ENCODE data around the gene NFS1.

Gene NFS1

DNA sequence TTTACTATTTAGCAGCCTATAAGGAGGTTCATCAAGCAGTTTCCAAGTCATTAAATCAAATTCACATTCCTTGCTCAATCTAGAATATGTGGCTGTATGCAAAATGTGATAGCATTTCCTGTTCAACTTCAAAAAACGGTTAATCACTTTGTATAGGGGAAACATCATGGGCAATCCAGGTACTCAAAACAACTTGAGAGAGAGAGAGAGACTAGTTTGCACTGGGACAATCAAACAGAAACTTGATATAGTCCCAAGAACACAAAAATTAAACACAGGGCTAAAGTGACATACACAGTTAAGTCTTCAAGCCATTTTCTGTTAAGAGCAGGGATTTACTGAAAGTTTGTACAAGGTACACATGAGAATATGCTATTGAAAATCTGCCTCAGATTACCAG lies 41.9 kb downstream of the NFS1 start:
- no peak for TF ChIP-seq POLR2AphosphoS5 (IDR thresholded peaks at IDR 0.05; ENCODE audit: low read depth)
- no peak for TF ChIP-seq GABPA (IDR thresholded peaks at IDR 0.05; ENCODE audit: low read depth)
- no peak for TF ChIP-seq SPI1 (IDR thresholded peaks at IDR 0.05; ENCODE audit: borderline replicate concordance, low read depth)
- no peak for TF ChIP-seq REST (IDR thresholded peaks at IDR 0.05; ENCODE audit: insufficient replicate concordance, low read depth)
- TF ChIP-seq, protein P1, sequence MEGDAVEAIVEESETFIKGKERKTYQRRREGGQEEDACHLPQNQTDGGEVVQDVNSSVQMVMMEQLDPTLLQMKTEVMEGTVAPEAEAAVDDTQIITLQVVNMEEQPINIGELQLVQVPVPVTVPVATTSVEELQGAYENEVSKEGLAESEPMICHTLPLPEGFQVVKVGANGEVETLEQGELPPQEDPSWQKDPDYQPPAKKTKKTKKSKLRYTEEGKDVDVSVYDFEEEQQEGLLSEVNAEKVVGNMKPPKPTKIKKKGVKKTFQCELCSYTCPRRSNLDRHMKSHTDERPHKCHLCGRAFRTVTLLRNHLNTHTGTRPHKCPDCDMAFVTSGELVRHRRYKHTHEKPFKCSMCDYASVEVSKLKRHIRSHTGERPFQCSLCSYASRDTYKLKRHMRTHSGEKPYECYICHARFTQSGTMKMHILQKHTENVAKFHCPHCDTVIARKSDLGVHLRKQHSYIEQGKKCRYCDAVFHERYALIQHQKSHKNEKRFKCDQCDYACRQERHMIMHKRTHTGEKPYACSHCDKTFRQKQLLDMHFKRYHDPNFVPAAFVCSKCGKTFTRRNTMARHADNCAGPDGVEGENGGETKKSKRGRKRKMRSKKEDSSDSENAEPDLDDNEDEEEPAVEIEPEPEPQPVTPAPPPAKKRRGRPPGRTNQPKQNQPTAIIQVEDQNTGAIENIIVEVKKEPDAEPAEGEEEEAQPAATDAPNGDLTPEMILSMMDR (IDR thresholded peaks at IDR 0.05; ENCODE audit: insufficient read depth, low read length): no peak
- no peaks in the 10 kb centered on the region for H3K27me3 ChIP-seq (ENCODE audit: insufficient read depth, poor library complexity, severe bottlenecking)
- H3K4me3 ChIP-seq (replicated peaks; ENCODE audit: insufficient read depth, low read length): no peak overlapping the region
- H3K27ac ChIP-seq (replicated peaks): no peak overlapping the region
- no peak for DNase-seq (ENCODE audit: low read depth in 1 of 2, low spot score in 1 of 2)

DNA sequence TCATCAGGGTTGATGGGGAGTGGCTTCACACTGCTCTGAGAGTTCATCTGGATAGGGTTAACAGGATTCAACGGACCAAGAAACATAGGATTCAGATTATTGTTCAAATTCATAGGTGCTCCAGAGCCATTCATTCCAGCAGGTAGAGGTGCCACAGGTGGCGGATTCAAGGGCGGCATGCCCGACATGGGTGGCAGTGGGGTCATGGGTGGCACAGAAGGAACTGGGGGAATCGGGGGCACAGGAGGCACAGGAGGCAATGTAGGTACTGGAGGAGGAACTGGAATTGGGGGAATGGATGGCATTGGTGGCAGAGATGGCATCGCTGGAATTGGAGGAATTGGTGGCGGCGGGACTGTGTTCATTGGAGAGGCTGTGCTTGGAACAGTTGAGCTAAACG lies 44.7 kb downstream of the NFS1 start:
- no peak for DNase-seq (ENCODE audit: low read depth in 1 of 2, low spot score in 1 of 2)
- Histone ChIP-seq H3K27me3 (ENCODE audit: insufficient read depth, poor library complexity, severe bottlenecking) (no peaks in the 10 kb centered on the region), H3K4me3 (replicated peaks; ENCODE audit: insufficient read depth, low read length) (no peak overlapping the region), H3K27ac (replicated peaks) (no peak overlapping the region)
- TF ChIP-seq, protein P1 (IDR thresholded peaks at IDR 0.05; ENCODE audit: insufficient read depth, low read length): no peak
- TF ChIP-seq GABPA (IDR thresholded peaks at IDR 0.05; ENCODE audit: low read depth): no peak
- TF ChIP-seq POLR2AphosphoS5 (IDR thresholded peaks at IDR 0.05; ENCODE audit: low read depth): no peak
- no peak for TF ChIP-seq REST (IDR thresholded peaks at IDR 0.05; ENCODE audit: insufficient replicate concordance, low read depth)
- TF ChIP-seq SPI1 (IDR thresholded peaks at IDR 0.05; ENCODE audit: borderline replicate concordance, low read depth): no peak

- Histone ChIP-seq H3K27me3 (ENCODE audit: insufficient read depth, poor library complexity, severe bottlenecking) (no peaks in the 10 kb centered on the region), H3K4me3 (replicated peaks; ENCODE audit: insufficient read depth, low read length) (no peak overlapping the region), H3K27ac (replicated peaks) (no peak overlapping the region)
- no peak for DNase-seq (ENCODE audit: low read depth in 1 of 2, low spot score in 1 of 2)
- TF ChIP-seq, protein P1 (IDR thresholded peaks at IDR 0.05; ENCODE audit: insufficient read depth, low read length): no peak
- no peak for TF ChIP-seq POLR2AphosphoS5 (IDR thresholded peaks at IDR 0.05; ENCODE audit: low read depth)
- no peak for TF ChIP-seq GABPA (IDR thresholded peaks at IDR 0.05; ENCODE audit: low read depth)
- no peak for TF ChIP-seq REST (IDR thresholded peaks at IDR 0.05; ENCODE audit: insufficient replicate concordance, low read depth)
- TF ChIP-seq SPI1 (IDR thresholded peaks at IDR 0.05; ENCODE audit: borderline replicate concordance, low read depth): no peak
Observed at GRCh38 chr20:35653893-35654292, 45.3 kb downstream of the NFS1 start.

Measured in HL-60 (cell line).